CD4-positive, alpha-beta T cell treated with Interleukin-4 for 1 hour (primary cell): ENCODE data around the gene SH2D5.
"Not testable (repeated sequence)": the region's sequence is repeated elsewhere in the genome, so short reads cannot be mapped to it uniquely, and the experiment has no call there.

Experiments
- DNase-seq, 2 donors: peaks; one replicate each; pipeline ENCODE4 v3.0.0-alpha.2; 2020 to 2022

Gene SH2D5

GRCh38 chr1:20728371-20729154 lies 3.9 kb downstream of the SH2D5 start:
- no peak for DNase-seq

- no peak for DNase-seq
Observed at GRCh38 chr1:20727746-20728316, 4.7 kb downstream of the SH2D5 start.

GRCh38 chr1:20726932-20727745 lies 5.4 kb downstream of the SH2D5 start:
- DNase-seq, result no peak

GRCh38 chr1:20726118-20726911 lies 6.2 kb downstream of the SH2D5 start:
- no peak for DNase-seq

GRCh38 chr1:20725189-20726117 lies 7.0 kb downstream of the SH2D5 start:
- DNase-seq, result no peak

- no peak for DNase-seq
Observed at GRCh38 chr1:20724364-20725188, 7.9 kb downstream of the SH2D5 start.

- DNase-seq, result no peak
Observed at GRCh38 chr1:20723537-20724363, 8.8 kb downstream of the SH2D5 start.

GRCh38 chr1:20723159-20723536 lies 9.4 kb downstream of the SH2D5 start:
- no peak for DNase-seq

GRCh38 chr1:20721117-20722061 lies 11.1 kb downstream of the SH2D5 start:
- no peak for DNase-seq

GRCh38 chr1:20720631-20721091 lies 11.8 kb downstream of the SH2D5 start:
- no peak for DNase-seq

GRCh38 chr1:20719871-20720620 lies 12.5 kb downstream of the SH2D5 start:
- no peak for DNase-seq

GRCh38 chr1:20719261-20719660 lies 13.2 kb downstream of the SH2D5 start:
- DNase-seq, result no peak

- DNase-seq, result not testable (repeated sequence)
Observed at GRCh38 chr1:20718343-20718882, 14.1 kb downstream of the SH2D5 start.

- peak; percentile 73 to 81 for DNase-seq
Observed at GRCh38 chr1:20717452-20718342, 14.8 kb downstream of the SH2D5 start, which contains the start of gene KIF17. Gene KIF17 (minus strand): TSS chr1:20718007. CDS start chr1:20717706, 301 bp downstream.

GRCh38 chr1:20716232-20716631 lies 16.3 kb downstream of the SH2D5 start:
- no peak for DNase-seq

GRCh38 chr1:20715406-20715805 lies 17.1 kb downstream of the SH2D5 start:
- DNase-seq, result no peak
